Activated T-cell treated with anti-CD3 and anti-CD28 coated beads, Interleukin-2, amount 50 U/mL, for 72 hours (primary cell): Measurements from ENCODE around the gene IGFALS. TPM values are rescaled to one million over a fixed set of nuclear protein-coding genes. Genes with fewer than 3 reads are reported as not detected.
"Not testable (repeated sequence)": the region's sequence is repeated elsewhere in the genome, so short reads cannot be mapped to it uniquely, and the experiment has no call there.

ENCODE experiments used
- ATAC-seq, 2 donors: fragments of 150-1000 bp; cut with Tn5 transposase; replicated peaks in 1 of 2; 2 replicates each; pipeline ENCODE4 v1.10.0; 2021; ENCODE audit warnings: moderate library complexity in 2 of 2, mild to moderate bottlenecking in 1 of 2
- DNase-seq, 2 donors: peaks; one replicate each; pipeline ENCODE4 v3.0.0; 2021 to 2022; ENCODE audit warnings: mixed read lengths in 1 of 2
- H3K27ac Mint-ChIP-seq: one replicate; pipeline ENCODE4 v1.8.0; 2022; ENCODE audit warnings: mild to moderate bottlenecking, moderate library complexity, mixed read lengths
- H3K27me3 Mint-ChIP-seq: one replicate; pipeline ENCODE4 v1.8.0; 2022; ENCODE audit warnings: low read depth, mixed read lengths
- H3K36me3 Mint-ChIP-seq, 2 donors: one replicate each; pipeline ENCODE4 v1.8.0; 2022; ENCODE audit warnings: mixed read lengths in 2 of 2, mild to moderate bottlenecking in 1 of 2; ENCODE audit not compliant: insufficient read depth in 2 of 2
- H3K4me1 Mint-ChIP-seq: one replicate; pipeline ENCODE4 v1.8.0; 2022; ENCODE audit warnings: low read depth, mixed read lengths
- H3K4me3 Mint-ChIP-seq, 2 donors: one replicate each; pipeline ENCODE4 v1.8.0; 2022; ENCODE audit warnings: mild to moderate bottlenecking in 2 of 2, mixed read lengths in 2 of 2, moderate library complexity in 2 of 2
- H3K9me3 Mint-ChIP-seq, 2 donors: one replicate each; pipeline ENCODE4 v1.8.0; 2022; ENCODE audit warnings: mixed read lengths in 2 of 2
- total RNA-seq, 2 donors: library from RNA; stranded (reverse); gene quantifications; one replicate each; pipeline ENCODE4 v1.2.3, GENCODE V29; 2022

Gene IGFALS
- total RNA-seq, 2 donors from 2014 or later: 0.14 to 0.37 TPM

DNA sequence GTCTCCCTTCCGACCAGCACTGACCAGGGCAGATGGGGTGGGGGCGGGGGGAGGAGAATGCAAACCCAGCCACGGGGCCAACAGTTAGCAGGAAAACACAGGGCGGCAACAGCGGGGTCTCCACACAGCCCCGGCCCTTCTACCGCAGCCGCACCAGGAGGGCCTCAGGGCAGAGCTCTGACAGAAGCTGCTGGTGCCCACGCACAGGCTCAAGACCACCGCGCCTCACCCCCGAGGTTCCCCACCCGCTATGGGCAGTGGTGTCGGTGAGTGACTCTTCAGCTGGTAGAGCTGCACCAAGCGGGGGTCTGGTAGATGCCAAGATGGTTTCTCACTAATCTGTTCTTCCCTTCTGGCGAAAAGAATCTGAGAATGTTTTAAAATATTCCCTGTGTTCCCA is 17.0 kb upstream of the IGFALS start:
- no peak for DNase-seq
- H3K4me1 Mint-ChIP-seq: peaks cover 5% of the 10 kb centered on the region
- no peaks in the 10 kb centered on the region for H3K27me3 Mint-ChIP-seq
- H3K27ac Mint-ChIP-seq: no peak overlapping the region
- ATAC-seq: no peak
- H3K4me3 Mint-ChIP-seq: no peak overlapping the region
- H3K36me3 Mint-ChIP-seq: peaks cover 1 to 8% of the 10 kb centered on the region in 2 donors
- H3K9me3 Mint-ChIP-seq: no peaks in the 10 kb centered on the region

GRCh38 chr16:1810106-1810505 is 16.6 kb upstream of the IGFALS start:
- peaks cover 5% of the 10 kb centered on the region for H3K4me1 Mint-ChIP-seq
- DNase-seq: no peak
- H3K27me3 Mint-ChIP-seq: no peaks in the 10 kb centered on the region
- H3K27ac Mint-ChIP-seq: no peak overlapping the region
- H3K9me3 Mint-ChIP-seq: no peaks in the 10 kb centered on the region
- no peak for ATAC-seq
- no peak overlapping the region for H3K4me3 Mint-ChIP-seq
- peaks cover 1 to 8% of the 10 kb centered on the region in 2 donors for H3K36me3 Mint-ChIP-seq

DNA sequence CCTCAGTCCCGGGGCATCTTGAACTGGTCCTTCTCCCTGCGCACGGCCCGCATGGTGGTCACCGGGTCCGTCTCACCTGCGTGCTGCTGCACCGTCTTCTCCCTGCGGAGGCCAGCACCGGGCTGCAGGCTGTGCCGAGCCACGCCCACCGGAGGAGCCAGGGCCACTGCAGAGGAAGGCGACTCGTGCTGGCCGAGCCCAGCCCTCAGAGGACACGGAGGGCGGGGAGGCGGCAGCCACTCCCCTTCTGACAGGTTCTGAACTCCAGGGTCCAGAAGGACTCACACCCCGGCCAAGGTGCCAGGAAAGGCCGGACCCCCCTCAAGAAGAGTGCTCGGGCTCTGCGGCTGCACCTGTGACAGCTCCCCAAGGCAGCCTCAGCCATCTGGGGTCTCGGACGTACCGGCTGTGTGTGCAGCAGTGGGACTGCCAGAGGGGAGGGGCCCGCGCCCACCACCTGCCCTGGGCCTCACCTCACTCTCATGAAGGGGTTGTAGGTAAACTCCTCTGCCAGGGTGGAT is 15.8 kb upstream of the IGFALS start:
- no peaks in the 10 kb centered on the region for H3K27me3 Mint-ChIP-seq
- no peak overlapping the region for H3K27ac Mint-ChIP-seq
- no peak for DNase-seq
- no peak overlapping the region for H3K4me3 Mint-ChIP-seq
- no peak for ATAC-seq
- peaks cover 1 to 8% of the 10 kb centered on the region in 2 donors for H3K36me3 Mint-ChIP-seq
- H3K4me1 Mint-ChIP-seq: peaks cover 5% of the 10 kb centered on the region
- no peaks in the 10 kb centered on the region for H3K9me3 Mint-ChIP-seq

DNA sequence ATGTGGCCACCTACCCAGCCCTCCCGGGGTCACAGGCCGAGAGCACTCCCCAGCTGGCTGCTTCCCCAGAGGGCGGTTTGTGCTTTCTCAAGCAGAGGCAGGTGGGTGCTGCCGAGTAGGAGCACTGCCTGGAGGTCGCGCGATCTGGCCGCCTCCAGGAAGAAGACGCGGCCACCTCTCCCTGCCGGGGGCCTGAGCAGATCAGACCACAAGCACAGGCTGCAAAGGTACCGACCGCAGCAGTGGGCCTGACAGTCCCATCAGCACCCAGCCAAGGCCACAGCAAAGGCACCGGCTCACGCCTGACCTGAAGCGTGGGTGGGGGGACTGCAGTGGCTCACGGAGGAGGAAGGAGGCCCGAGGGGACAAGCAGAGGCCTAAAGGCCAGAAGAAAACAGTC is 15.2 kb upstream of the IGFALS start:
- no peaks in the 10 kb centered on the region for H3K9me3 Mint-ChIP-seq
- peaks cover 5% of the 10 kb centered on the region for H3K4me1 Mint-ChIP-seq
- no peak overlapping the region for H3K27ac Mint-ChIP-seq
- H3K27me3 Mint-ChIP-seq: no peaks in the 10 kb centered on the region
- no peak for DNase-seq
- H3K36me3 Mint-ChIP-seq: peaks cover 1 to 8% of the 10 kb centered on the region in 2 donors
- H3K4me3 Mint-ChIP-seq: no peak overlapping the region
- no peak for ATAC-seq

GRCh38 chr16:1807626-1808025 is 14.1 kb upstream of the IGFALS start:
- DNase-seq (no peak), ATAC-seq (no peak)
- H3K27me3 Mint-ChIP-seq: no peaks in the 10 kb centered on the region
- H3K27ac Mint-ChIP-seq: no peak overlapping the region
- no peak overlapping the region for H3K4me3 Mint-ChIP-seq
- H3K36me3 Mint-ChIP-seq: peaks cover 1 to 8% of the 10 kb centered on the region in 2 donors
- peaks cover 5% of the 10 kb centered on the region for H3K4me1 Mint-ChIP-seq
- H3K9me3 Mint-ChIP-seq: no peaks in the 10 kb centered on the region

GRCh38 chr16:1800701-1801100 is 7.2 kb upstream of the IGFALS start:
- H3K36me3 Mint-ChIP-seq: peaks cover 10 to 19% of the 10 kb centered on the region in 2 donors
- DNase-seq: no peak
- H3K4me1 Mint-ChIP-seq: no peaks in the 10 kb centered on the region
- no peak overlapping the region for H3K4me3 Mint-ChIP-seq
- no peaks in the 10 kb centered on the region for H3K27me3 Mint-ChIP-seq
- ATAC-seq: no peak
- H3K9me3 Mint-ChIP-seq: peaks cover 8 to 10% of the 10 kb centered on the region in 2 donors
- no peak overlapping the region for H3K27ac Mint-ChIP-seq

DNA sequence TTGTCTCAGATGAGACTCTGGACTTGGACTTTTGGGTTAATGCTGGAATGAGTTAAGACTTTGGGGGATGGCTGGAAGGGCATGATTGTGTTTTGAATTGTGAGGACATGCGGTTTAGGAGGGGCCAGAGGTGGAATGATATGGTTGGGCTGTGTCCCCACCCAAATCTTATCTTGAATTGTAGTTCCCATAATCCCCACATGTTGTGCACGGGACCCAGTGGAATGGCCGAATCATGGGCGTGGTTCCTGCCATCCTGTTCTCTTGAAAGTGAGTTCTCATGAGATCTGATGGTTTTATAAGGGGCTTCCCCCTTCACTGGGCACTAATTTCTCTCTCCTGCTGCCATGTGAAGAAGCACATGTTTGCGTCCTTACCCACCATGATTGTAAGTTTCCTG is 5.8 kb upstream of the IGFALS start:
- peaks cover 8 to 19% of the 10 kb centered on the region in 2 donors for H3K36me3 Mint-ChIP-seq
- DNase-seq, H3K27me3 Mint-ChIP-seq, H3K27ac Mint-ChIP-seq, H3K4me3 Mint-ChIP-seq, H3K4me1 Mint-ChIP-seq, H3K9me3 Mint-ChIP-seq, ATAC-seq: not testable (repeated sequence)

- no peak for ATAC-seq
- Mint-ChIP-seq H3K36me3 (peaks cover 7 to 12% of the 10 kb centered on the region in 2 donors), H3K4me3 (no peak overlapping the region), H3K27me3 (no peaks in the 10 kb centered on the region), H3K4me1 (no peaks in the 10 kb centered on the region), H3K27ac (no peak overlapping the region), H3K9me3 (peaks cover 6 to 10% of the 10 kb centered on the region in 2 donors)
- no peak for DNase-seq
These were observed 1.6 kb upstream of the IGFALS start for GRCh38 chr16:1794908-1795666.

DNA sequence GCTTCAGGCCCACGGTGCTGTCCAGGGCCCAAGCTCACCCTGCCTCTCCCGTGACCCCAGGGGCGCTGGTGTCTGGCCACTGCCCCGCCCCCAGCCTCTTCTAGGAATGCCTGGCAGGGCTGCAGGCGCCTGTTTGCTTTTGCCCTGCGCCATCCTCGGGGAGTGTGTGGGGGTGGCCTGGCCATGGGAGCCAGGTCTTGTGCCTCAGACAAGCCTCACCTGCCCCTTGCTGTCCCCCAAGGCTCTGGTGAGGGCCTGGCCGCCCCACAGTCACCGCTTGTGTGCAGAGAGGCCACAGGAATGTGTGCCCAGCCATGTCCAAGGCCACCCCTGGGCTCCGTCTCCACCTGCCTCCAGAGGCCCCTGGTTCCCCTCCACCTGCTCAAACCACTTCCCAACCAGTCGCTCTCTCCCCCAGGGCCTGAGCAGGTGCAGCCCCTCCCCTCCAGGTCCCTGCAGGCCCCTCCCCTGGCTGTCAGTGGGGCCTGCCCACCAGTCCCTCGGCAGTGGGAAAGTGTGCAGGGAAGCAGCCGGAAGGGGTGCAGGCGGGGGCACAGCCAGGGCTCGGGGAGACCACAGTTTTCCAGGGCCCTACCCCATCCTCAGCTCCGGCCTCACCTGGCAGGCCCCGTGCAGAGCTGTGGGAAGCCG is 841 bp upstream of the IGFALS start:
- no peaks in the 10 kb centered on the region for H3K27me3 Mint-ChIP-seq
- H3K4me1 Mint-ChIP-seq: no peaks in the 10 kb centered on the region
- no peak overlapping the region for H3K4me3 Mint-ChIP-seq
- H3K36me3 Mint-ChIP-seq: peaks cover 6% of the 10 kb centered on the region in 2 donors
- ATAC-seq (no peak), DNase-seq (no peak)
- no peak overlapping the region for H3K27ac Mint-ChIP-seq
- peaks cover 3 to 6% of the 10 kb centered on the region in 2 donors for H3K9me3 Mint-ChIP-seq

DNA sequence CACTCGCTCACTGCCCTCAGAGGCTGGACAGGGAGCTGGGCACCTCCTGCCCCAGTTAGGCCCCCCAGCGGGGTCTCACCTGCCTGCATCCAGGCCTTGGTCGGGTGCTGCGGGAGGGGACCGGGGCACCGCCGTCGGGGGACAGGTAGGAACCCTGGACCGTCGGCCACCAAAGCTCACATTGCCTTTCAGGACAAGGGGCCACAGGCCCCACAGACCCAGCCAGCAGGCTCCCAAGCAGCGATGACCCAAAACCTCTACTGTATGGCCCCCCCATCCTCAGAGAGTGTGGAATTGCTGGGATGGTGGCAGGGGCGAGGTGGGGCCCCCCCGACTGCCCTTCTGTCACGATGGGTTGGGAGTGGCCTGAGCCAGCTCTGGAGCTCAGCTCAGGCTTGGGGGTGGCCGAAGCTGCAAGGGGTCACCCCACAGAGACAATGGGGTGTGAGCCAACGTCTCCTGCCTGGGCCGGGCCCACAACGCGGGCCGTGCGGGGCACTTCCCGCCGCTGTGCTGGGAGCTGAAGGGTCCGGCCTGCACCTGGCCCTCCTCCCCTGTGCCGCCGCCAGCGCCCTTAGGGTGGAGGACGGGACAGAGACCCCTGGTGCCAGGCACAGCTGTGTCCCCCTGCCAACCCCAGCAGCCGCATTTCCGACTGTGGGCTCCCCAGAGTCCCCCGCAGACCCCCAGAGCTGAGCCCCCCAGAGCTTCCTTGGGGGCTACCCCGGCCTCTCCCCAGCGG is 498 bp downstream of the IGFALS start:
- Mint-ChIP-seq H3K9me3 (no peaks in the 10 kb centered on the region), H3K4me3 (no peak overlapping the region), H3K4me1 (no peaks in the 10 kb centered on the region), H3K27me3 (no peaks in the 10 kb centered on the region), H3K36me3 (peaks cover 4 to 7% of the 10 kb centered on the region in 2 donors), H3K27ac (no peak overlapping the region)
- DNase-seq (no peak), ATAC-seq (no peak)

GRCh38 chr16:1791943-1792812 is 1.3 kb downstream of the IGFALS start:
- Mint-ChIP-seq H3K27ac (no peak overlapping the region), H3K4me1 (no peaks in the 10 kb centered on the region), H3K9me3 (no peaks in the 10 kb centered on the region), H3K27me3 (no peaks in the 10 kb centered on the region), H3K4me3 (no peak overlapping the region), H3K36me3 (peaks cover 3 to 5% of the 10 kb centered on the region in 2 donors)
- ATAC-seq (no peak), DNase-seq (no peak)

GRCh38 chr16:1791256-1791942 is 2.1 kb downstream of the IGFALS start:
- no peak for DNase-seq

More at GRCh38 chr16:1791256-1791942, 2.1 kb downstream of the IGFALS start:
- H3K27ac Mint-ChIP-seq: no peak overlapping the region
- peaks cover 1 to 2% of the 10 kb centered on the region in 2 donors for H3K36me3 Mint-ChIP-seq
- no peak for ATAC-seq
- no peaks in the 10 kb centered on the region for H3K9me3 Mint-ChIP-seq
- H3K27me3 Mint-ChIP-seq: no peaks in the 10 kb centered on the region
- no peaks in the 10 kb centered on the region for H3K4me1 Mint-ChIP-seq
- no peak overlapping the region for H3K4me3 Mint-ChIP-seq
